Inflammatory macrophage treated with lipopolysaccharide for 1 hour (primary cell): ENCODE measurements around the gene KDM2A.
"Not testable (repeated sequence)": the region's sequence is repeated elsewhere in the genome, so short reads cannot be mapped to it uniquely, and the experiment has no call there.

ENCODE experiments used
- DNase-seq, 2 donors: peaks; one replicate each; pipeline ENCODE4 v3.0.0-alpha.2; 2020 to 2022

Gene KDM2A

GRCh38 chr11:67118181-67118766, 789 bp upstream of the KDM2A start:
- DNase-seq: peak in 1 of 2 donors; percentile 3

GRCh38 chr11:67119585-67120391, 725 bp downstream of the KDM2A start:
- peak in 1 of 2 donors; percentile 15 for DNase-seq

- no peak for DNase-seq
Measured at GRCh38 chr11:67120456-67120855, 1.4 kb downstream of the KDM2A start.

GRCh38 chr11:67120881-67121710, 2.0 kb downstream of the KDM2A start:
- peak; percentile 87 to 92 for DNase-seq

GRCh38 chr11:67123801-67124200, 4.7 kb downstream of the KDM2A start:
- DNase-seq: not testable (repeated sequence)

GRCh38 chr11:67126243-67126642, 7.2 kb downstream of the KDM2A start:
- DNase-seq: not testable (repeated sequence)

- DNase-seq: no peak
Measured at GRCh38 chr11:67126986-67127385, 7.9 kb downstream of the KDM2A start.

- DNase-seq: not testable (repeated sequence)
Measured at GRCh38 chr11:67130861-67131260, 11.8 kb downstream of the KDM2A start.

- DNase-seq: no peak
Measured at GRCh38 chr11:67136156-67136555, 17.1 kb downstream of the KDM2A start.

GRCh38 chr11:67138922-67139321, 19.9 kb downstream of the KDM2A start:
- no peak for DNase-seq

GRCh38 chr11:67146516-67147226, 27.6 kb downstream of the KDM2A start:
- DNase-seq: no peak

- DNase-seq: no peak
Measured at GRCh38 chr11:67153971-67154370, 34.9 kb downstream of the KDM2A start.

- DNase-seq: no peak
Measured at GRCh38 chr11:67154726-67155125, 35.7 kb downstream of the KDM2A start.

GRCh38 chr11:67157691-67158090, 38.6 kb downstream of the KDM2A start:
- no peak for DNase-seq

GRCh38 chr11:67158221-67158620, 39.2 kb downstream of the KDM2A start:
- no peak for DNase-seq

- no peak for DNase-seq
Measured at GRCh38 chr11:67160045-67160444, 41.0 kb downstream of the KDM2A start.

- DNase-seq: no peak
Measured at GRCh38 chr11:67160872-67161783, 42.1 kb downstream of the KDM2A start.

- no peak for DNase-seq
Measured at GRCh38 chr11:67163006-67163405, 43.9 kb downstream of the KDM2A start.

GRCh38 chr11:67165623-67166022, 46.6 kb downstream of the KDM2A start:
- DNase-seq: peak; percentile 18 to 23

- DNase-seq: no peak
Measured at GRCh38 chr11:67167091-67167490, 48.0 kb downstream of the KDM2A start.

- no peak for DNase-seq
Measured at GRCh38 chr11:67167719-67168118, 48.7 kb downstream of the KDM2A start.

- DNase-seq: not testable (repeated sequence)
Measured at GRCh38 chr11:67168911-67169310, 49.8 kb downstream of the KDM2A start.
